Type B pancreatic cell (in vitro differentiated cells): Measurements from ENCODE around the gene SLC5A5. TPM values are rescaled to one million over a fixed set of nuclear protein-coding genes. Genes with fewer than 3 reads are reported as not detected.

Experiments used
- DNase-seq: peaks from one replicate; pipeline ENCODE4 v3.0.0; 2021; ENCODE audit warnings: mixed read lengths; ENCODE audit not compliant: unreplicated experiment; ENCODE audit errors: extremely low spot score
- H3K27ac Mint-ChIP-seq: 2 replicates; pipeline ENCODE4 v1.8.0; 2021; ENCODE audit warnings: mild to moderate bottlenecking, mixed read lengths
- H3K27me3 Mint-ChIP-seq: 2 replicates; pipeline ENCODE4 v1.8.0; 2021; ENCODE audit warnings: mixed read lengths
- H3K36me3 Mint-ChIP-seq: 2 replicates; pipeline ENCODE4 v1.8.0; 2021; ENCODE audit warnings: mixed read lengths
- H3K4me1 Mint-ChIP-seq: one replicate; pipeline ENCODE4 v1.8.0; 2021; ENCODE audit warnings: mixed read lengths; ENCODE audit not compliant: unreplicated experiment
- H3K4me3 Mint-ChIP-seq: 2 replicates; pipeline ENCODE4 v1.8.0; 2021; ENCODE audit warnings: mild to moderate bottlenecking, mixed read lengths
- H3K9me3 Mint-ChIP-seq: 2 replicates; pipeline ENCODE4 v1.8.0; 2021; ENCODE audit warnings: mixed read lengths
- CTCF ChIP-seq: fragments of 200-600 bp; sonication (generic); conservative IDR thresholded peaks from 2 replicates; pipeline ENCODE4 v1.5.0; 2021; ENCODE audit warnings: antibody characterized with exemption, mild to moderate bottlenecking
- total RNA-seq: library from RNA; stranded (reverse); gene quantifications from 2 replicates; pipeline ENCODE4 v1.2.1, GENCODE V29; 2021; ENCODE audit warnings: low replicate concordance

Gene SLC5A5
- total RNA-seq, 1 donor from 2014 or later, result 0.75 TPM

GRCh38 chr19:17854061-17854460 lies 17.7 kb upstream of the SLC5A5 start:
- DNase-seq, result no peak
- H3K9me3 Mint-ChIP-seq, result no peaks in the 10 kb centered on the region
- no peak for TF ChIP-seq CTCF
- no peaks in the 10 kb centered on the region for H3K36me3 Mint-ChIP-seq
- H3K4me1 Mint-ChIP-seq, result peaks cover 6% of the 10 kb centered on the region
- no peak overlapping the region for H3K4me3 Mint-ChIP-seq
- peaks cover 6% of the 10 kb centered on the region for H3K27me3 Mint-ChIP-seq
- H3K27ac Mint-ChIP-seq, result no peak overlapping the region

DNA sequence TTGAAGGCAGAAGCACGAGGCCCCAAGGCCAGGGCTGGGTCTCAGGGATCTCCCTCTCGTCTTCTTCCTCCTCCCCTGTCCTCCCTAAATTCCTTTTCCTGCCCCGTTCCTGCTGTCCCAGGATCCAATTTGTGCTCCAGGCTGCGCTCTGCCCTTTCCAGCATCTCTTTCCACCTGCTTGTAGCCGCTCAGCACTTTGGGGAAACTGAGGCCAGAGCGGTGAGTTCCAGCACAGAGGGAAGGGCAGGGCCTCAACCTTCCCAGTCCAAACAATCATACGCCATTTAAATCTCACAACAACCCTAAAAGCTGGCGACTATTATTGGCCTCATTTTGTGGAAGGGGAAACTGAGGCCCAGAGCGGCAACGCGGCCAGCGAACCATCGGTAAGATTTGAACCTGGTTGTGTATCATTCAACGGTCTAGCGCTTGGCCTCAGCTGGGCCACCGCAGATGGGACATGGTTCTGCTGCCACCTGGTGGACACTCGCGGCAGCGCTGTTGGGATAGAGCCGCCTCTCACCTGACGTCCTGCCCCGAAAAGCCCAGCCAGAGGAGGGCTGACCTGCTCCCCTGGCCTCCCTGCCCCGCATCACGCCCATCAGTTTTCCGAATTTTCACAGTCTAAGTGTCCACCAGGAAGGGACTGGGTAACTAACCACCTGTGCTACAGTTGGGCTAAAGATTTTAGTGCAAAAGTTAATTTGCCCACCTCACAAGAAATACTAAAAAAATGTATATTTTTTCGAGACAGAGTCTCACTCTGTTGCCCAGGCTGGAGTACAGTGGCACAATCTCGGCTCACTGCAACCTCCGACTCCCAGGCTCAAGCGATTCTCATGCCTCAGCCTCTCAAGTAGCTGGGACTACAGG lies 16.2 kb upstream of the SLC5A5 start:
- TF ChIP-seq CTCF, result peak; percentile 97
- Mint-ChIP-seq H3K9me3 (no peaks in the 10 kb centered on the region), H3K4me3 (peak overlapping the region; percentile 25), H3K4me1 (peaks cover 15% of the 10 kb centered on the region), H3K36me3 (peaks cover 10% of the 10 kb centered on the region), H3K27me3 (peaks cover 6% of the 10 kb centered on the region), H3K27ac (peak overlapping the region; percentile 55)
- DNase-seq, result peak; percentile 89

- TF ChIP-seq CTCF, result peak; percentile 77
- Mint-ChIP-seq H3K27ac (peak within 1 kb of the TSS; percentile 94), H3K36me3 (peaks cover 15% of the 10 kb centered on the region), H3K27me3 (peaks cover 6% of the 10 kb centered on the region), H3K4me3 (peak within 1 kb of the TSS; percentile 99), H3K9me3 (no peaks in the 10 kb centered on the region), H3K4me1 (peaks cover 21% of the 10 kb centered on the region)
- DNase-seq, result peak; percentile 98
Measured at GRCh38 chr19:17859533-17860330, 12.0 kb upstream of the SLC5A5 start, which contains the start of gene RPL18A. Gene RPL18A (plus strand): TSS chr19:17859910. CDS start chr19:17859957, 47 bp downstream.

- peaks cover 18% of the 10 kb centered on the region for H3K36me3 Mint-ChIP-seq
- H3K27ac Mint-ChIP-seq, result peak overlapping the region; percentile 94
- H3K4me3 Mint-ChIP-seq, result peak overlapping the region; percentile 99
- no peak for DNase-seq
- TF ChIP-seq CTCF, result no peak
- peaks cover 3% of the 10 kb centered on the region for H3K27me3 Mint-ChIP-seq
- H3K4me1 Mint-ChIP-seq, result peaks cover 18% of the 10 kb centered on the region
- no peaks in the 10 kb centered on the region for H3K9me3 Mint-ChIP-seq
Measured at GRCh38 chr19:17860331-17860992, 11.3 kb upstream of the SLC5A5 start.

GRCh38 chr19:17860993-17861360 lies 10.8 kb upstream of the SLC5A5 start:
- peaks cover 21% of the 10 kb centered on the region for H3K36me3 Mint-ChIP-seq
- H3K9me3 Mint-ChIP-seq, result no peaks in the 10 kb centered on the region
- no peak for TF ChIP-seq CTCF
- peak overlapping the region; percentile 94 for H3K27ac Mint-ChIP-seq
- H3K4me3 Mint-ChIP-seq, result peak overlapping the region; percentile 99
- H3K27me3 Mint-ChIP-seq, result no peaks in the 10 kb centered on the region
- DNase-seq, result no peak
- H3K4me1 Mint-ChIP-seq, result peaks cover 16% of the 10 kb centered on the region
